Activated CD8-positive, alpha-beta memory T cell treated with anti-CD3 and anti-CD28 coated beads for 1 hour (primary cell): Measurements from ENCODE around the gene EMX1.

Experiments
- DNase-seq, 2 donors: peaks; one replicate each; pipeline ENCODE4 v3.0.0-alpha.2; 2020; ENCODE audit warnings: low read depth in 1 of 2; ENCODE audit errors: extremely low read depth in 1 of 2

The EMX1 gene

GRCh38 chr2:72924353-72925240 lies 7.3 kb downstream of the EMX1 start:
- no peak for DNase-seq

- DNase-seq: no peak
Observed at GRCh38 chr2:72925328-72925943, 8.1 kb downstream of the EMX1 start.

GRCh38 chr2:72926368-72926767 lies 9.0 kb downstream of the EMX1 start:
- DNase-seq: no peak

GRCh38 chr2:72926811-72927465 lies 9.6 kb downstream of the EMX1 start:
- DNase-seq: no peak

DNA sequence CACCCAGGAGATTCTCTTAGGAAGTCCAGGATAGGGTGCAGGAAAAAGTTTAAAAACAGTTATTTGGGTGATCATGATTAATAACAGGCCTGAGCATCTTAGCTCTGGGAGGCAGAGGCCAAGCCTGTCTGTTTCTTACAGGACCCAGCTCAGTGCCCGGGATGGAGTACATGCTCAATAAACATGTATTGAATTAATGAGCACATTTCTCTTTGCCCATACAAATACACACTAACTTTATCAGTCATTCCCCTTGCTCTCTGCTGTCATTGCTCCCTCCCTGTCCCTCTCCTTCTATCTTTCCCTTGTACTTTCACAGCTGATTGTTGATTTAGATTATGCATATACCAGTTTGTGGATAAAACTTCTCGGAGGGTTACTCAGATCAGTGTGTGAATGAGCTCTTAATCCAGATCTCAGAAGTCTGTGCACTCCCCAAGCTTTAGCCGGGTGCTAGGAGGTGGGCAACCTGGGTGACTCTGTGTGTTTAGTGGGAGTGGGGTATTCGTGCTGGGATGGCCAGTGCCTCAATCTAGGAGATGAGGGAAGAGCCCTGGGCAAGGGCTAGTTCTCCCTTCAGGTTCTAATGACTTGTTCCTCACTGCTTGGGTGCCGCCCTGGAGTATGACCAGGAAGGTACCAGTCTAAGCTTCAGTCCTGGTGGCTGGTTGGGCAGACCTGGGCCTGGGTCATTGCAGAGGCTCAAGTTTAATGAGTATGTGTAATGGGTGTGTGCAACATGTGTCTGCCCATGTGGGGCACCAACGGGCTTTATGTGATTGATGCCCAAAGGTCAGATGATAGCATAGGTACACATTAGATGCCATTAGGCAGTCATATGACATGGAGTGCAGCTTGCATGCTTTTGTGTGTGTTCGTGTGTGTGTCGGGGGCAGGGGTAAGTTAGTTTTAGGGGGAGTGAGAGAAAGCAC lies 10.6 kb downstream of the EMX1 start:
- no peak for DNase-seq

- DNase-seq: no peak
Observed at GRCh38 chr2:72929010-72929409, 11.7 kb downstream of the EMX1 start.

GRCh38 chr2:72931280-72931910 lies 14.1 kb downstream of the EMX1 start:
- no peak for DNase-seq

DNA sequence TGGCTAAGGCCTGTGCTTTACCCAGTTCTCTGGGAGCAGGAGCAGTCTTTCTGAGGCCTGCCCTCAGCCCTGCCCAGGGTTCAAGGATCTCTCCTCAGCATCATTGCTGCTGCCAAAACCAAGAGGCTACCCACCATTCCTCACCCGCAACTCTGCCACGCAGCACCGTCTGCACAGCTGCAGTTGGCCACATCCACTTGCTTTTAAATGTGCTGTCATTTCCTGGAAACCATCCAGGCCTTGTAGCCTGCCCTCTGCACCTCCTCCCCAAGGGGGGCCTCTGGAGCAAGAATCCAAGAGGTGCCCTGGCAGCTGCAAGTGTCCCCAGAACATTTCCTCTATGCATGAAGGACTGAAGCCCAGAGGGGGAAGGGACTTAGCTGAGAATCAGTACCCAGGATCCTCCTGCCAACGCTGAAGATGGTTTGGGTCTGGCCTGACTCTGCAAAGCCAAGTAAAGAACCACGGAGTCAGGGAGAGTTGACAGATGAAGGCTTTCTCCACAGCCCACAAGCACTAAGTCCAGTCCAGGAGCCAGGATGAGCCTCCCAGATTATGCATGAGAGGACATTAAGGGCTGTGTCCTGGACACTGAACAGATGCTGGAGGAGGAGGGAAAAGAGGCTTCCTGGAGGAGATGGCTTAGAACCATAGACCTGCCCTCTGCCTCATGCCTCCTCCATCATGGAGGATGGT lies 14.9 kb downstream of the EMX1 start:
- no peak for DNase-seq

DNA sequence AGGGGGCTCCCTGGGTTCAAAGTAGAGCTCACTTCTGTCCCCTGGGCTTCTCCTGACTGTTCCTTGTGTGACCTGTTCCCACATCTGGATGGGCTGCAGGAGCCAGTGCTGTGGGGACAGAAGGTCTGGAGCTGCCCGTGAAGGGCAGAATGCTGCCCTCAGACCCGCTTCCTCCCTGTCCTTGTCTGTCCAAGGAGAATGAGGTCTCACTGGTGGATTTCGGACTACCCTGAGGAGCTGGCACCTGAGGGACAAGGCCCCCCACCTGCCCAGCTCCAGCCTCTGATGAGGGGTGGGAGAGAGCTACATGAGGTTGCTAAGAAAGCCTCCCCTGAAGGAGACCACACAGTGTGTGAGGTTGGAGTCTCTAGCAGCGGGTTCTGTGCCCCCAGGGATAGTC lies 15.5 kb downstream of the EMX1 start:
- no peak for DNase-seq

DNA sequence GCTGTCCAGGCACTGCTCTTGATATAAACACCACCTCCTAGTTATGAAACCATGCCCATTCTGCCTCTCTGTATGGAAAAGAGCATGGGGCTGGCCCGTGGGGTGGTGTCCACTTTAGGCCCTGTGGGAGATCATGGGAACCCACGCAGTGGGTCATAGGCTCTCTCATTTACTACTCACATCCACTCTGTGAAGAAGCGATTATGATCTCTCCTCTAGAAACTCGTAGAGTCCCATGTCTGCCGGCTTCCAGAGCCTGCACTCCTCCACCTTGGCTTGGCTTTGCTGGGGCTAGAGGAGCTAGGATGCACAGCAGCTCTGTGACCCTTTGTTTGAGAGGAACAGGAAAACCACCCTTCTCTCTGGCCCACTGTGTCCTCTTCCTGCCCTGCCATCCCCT lies 15.9 kb downstream of the EMX1 start:
- DNase-seq: no peak

GRCh38 chr2:72933646-72934151 lies 16.4 kb downstream of the EMX1 start:
- no peak for DNase-seq

DNA sequence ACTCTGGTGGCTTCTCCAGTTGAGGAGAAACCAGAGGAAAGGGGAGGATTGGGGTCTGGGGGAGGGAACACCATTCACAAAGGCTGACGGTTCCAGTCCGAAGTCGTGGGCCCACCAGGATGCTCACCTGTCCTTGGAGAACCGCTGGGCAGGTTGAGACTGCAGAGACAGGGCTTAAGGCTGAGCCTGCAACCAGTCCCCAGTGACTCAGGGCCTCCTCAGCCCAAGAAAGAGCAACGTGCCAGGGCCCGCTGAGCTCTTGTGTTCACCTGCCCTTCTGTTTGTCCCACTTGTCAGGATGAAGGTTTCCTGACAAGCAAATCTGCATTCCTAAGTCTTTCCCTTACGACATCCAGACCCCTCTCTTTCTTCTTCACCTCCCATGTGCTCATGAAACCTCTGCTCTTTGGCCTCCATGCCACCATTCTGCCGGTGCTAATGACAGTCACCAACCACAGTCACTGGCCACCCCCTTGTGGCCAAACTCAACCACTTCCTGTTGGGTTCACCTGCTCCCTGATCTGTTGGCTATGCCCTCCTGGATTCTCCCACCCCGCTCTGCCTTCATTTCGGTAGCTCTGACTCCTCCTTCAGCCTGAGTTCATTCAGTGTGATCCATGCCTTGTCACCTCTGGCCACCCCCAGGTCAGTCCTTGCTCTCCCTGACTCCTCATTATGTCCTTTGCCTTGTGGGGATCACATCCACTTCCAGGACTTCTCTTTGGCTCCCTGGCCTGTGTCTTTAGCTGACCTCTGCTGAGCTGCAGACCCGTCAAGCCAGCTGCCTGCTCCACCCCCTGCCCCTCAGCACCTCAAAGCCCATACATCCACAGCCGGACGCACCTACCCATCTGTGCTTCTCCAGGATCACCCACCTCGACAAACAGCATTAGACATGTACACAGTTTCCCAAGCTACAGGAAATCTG lies 17.6 kb downstream of the EMX1 start:
- no peak for DNase-seq

GRCh38 chr2:72935611-72935957 lies 18.3 kb downstream of the EMX1 start:
- no peak for DNase-seq

DNA sequence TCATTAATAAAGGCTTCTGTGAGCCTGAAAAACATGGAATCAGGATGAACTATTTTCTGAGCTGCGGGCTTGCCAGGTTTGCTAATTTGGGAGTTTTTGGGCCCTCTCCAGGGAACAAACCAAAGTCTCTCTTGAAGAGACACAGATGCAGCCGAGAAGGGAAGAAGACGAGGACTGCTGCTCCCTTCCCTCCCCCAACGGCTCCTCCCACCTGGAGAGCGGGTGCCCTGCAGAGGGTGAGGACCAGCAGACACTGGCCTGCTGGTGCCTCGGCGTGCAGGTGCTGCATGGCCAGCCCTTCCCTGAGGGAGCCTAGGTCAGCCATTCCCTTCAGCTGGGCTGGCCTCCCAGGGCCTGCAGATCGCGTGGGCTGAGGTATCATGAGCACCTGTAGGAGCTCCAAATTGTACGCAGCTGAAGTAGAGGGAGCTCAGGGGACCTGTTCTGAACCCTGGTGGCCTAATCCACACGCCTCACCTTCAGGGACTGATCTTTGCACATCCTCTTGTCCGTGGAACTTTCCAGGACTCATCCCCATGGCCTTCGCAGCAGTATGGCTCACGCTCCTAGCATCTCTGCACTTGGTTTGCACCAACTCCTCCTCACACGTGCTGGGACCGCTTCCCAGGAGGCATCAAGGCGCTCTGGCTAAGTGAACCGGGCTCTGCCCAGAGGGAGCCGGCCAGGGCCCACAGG lies 19.5 kb downstream of the EMX1 start:
- no peak for DNase-seq

GRCh38 chr2:72937356-72937669 lies 20.0 kb downstream of the EMX1 start:
- no peak for DNase-seq

DNA sequence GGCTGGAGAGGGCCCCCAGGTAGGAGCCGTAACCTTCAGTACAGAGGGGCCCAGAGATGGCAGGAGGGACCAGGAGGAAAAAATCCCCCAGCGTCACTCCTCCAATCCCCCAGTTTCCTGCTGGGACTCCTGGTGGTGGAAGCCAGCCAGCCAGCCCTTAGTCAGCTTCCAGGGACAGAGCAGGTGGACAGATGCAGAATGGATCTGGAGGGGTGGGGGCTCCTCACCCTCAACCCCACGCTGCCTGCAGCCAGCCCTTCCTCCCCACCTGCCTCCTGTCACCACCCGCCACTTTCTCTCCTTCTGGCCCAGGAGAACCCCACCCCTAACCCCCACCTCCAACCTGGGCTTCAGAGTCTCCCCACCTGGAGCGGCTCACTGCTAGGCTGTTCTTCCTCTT lies 21.1 kb downstream of the EMX1 start:
- no peak for DNase-seq

DNA sequence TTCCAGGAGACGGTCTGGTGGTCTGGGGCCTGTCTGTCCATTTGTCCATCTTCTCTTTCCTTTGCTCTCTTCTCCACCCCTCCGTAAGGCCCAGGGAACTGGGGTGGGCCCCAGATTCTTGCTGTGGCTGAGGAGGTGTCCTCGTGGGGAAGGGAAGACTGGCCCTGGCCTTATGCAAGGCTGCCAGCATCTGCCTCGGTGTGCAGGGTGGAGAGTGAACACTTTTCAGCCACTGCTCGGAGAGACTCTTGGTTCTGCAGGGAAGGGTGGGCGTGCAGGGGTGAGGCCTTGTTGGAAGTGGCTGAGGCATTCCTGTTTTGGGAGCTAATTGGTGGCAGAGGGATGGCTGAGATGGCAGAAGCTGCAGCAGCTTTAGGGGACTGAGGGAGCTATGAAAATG lies 23.0 kb downstream of the EMX1 start:
- DNase-seq: no peak

- no peak for DNase-seq
Observed at GRCh38 chr2:72940786-72941185, 23.5 kb downstream of the EMX1 start.
